ENCODE measurements around the gene CRLF1.
"Not testable (repeated sequence)": the region's sequence is repeated elsewhere in the genome, so short reads cannot be mapped to it uniquely, and the experiment has no call there.

CRLF1 gene

GRCh38 chr19:18605546-18606280 lies 886 bp downstream of the CRLF1 start:
- Mint-ChIP-seq H3K27ac (no peak overlapping the region), H3K4me3 (peak overlapping the region; percentile 30), H3K36me3 (no peaks in the 10 kb centered on the region), H3K4me1 (peaks cover 21% of the 10 kb centered on the region), H3K9me3 (no peaks in the 10 kb centered on the region)
- DNase-seq (ENCODE audit: low spot score in 2 of 2) (no peak), ATAC-seq (peak; percentile 12)

GRCh38 chr19:18605196-18605545 lies 1.4 kb downstream of the CRLF1 start:
- Mint-ChIP-seq H3K9me3 (no peaks in the 10 kb centered on the region), H3K4me1 (peaks cover 21% of the 10 kb centered on the region), H3K27ac (no peak overlapping the region), H3K36me3 (no peaks in the 10 kb centered on the region), H3K4me3 (peak overlapping the region; percentile 30)
- no peak for ATAC-seq
- DNase-seq (ENCODE audit: low spot score in 2 of 2): no peak

GRCh38 chr19:18604820-18605159 lies 1.8 kb downstream of the CRLF1 start:
- Mint-ChIP-seq H3K27ac (no peak overlapping the region), H3K36me3 (no peaks in the 10 kb centered on the region), H3K4me3 (no peak overlapping the region), H3K9me3 (no peaks in the 10 kb centered on the region), H3K4me1 (peaks cover 21% of the 10 kb centered on the region)
- ATAC-seq (no peak), DNase-seq (ENCODE audit: low spot score in 2 of 2) (no peak)

GRCh38 chr19:18603958-18604819 lies 2.4 kb downstream of the CRLF1 start:
- DNase-seq (ENCODE audit: low spot score in 2 of 2) (no peak), ATAC-seq (no peak)
- H3K4me1 Mint-ChIP-seq: peaks cover 21% of the 10 kb centered on the region
- no peak overlapping the region for H3K4me3 Mint-ChIP-seq
- H3K9me3 Mint-ChIP-seq: no peaks in the 10 kb centered on the region
- no peak overlapping the region for H3K27ac Mint-ChIP-seq
- no peaks in the 10 kb centered on the region for H3K36me3 Mint-ChIP-seq

GRCh38 chr19:18603255-18603957 lies 3.2 kb downstream of the CRLF1 start:
- H3K27ac Mint-ChIP-seq: no peak overlapping the region
- peaks cover 21% of the 10 kb centered on the region for H3K4me1 Mint-ChIP-seq
- no peaks in the 10 kb centered on the region for H3K36me3 Mint-ChIP-seq
- H3K9me3 Mint-ChIP-seq: no peaks in the 10 kb centered on the region
- H3K4me3 Mint-ChIP-seq: no peak overlapping the region
- DNase-seq (ENCODE audit: low spot score in 2 of 2): no peak
- peak; percentile 55 for ATAC-seq

GRCh38 chr19:18601875-18602274 lies 4.7 kb downstream of the CRLF1 start:
- Mint-ChIP-seq H3K27ac (no peak overlapping the region), H3K4me1 (peaks cover 13% of the 10 kb centered on the region), H3K9me3 (no peaks in the 10 kb centered on the region), H3K4me3 (no peak overlapping the region), H3K36me3 (no peaks in the 10 kb centered on the region)
- ATAC-seq (no peak), DNase-seq (ENCODE audit: low spot score in 2 of 2) (no peak)

- not testable (repeated sequence) for DNase-seq (ENCODE audit: low spot score in 2 of 2); H3K4me3 Mint-ChIP-seq; H3K27ac Mint-ChIP-seq; H3K9me3 Mint-ChIP-seq; H3K36me3 Mint-ChIP-seq; ATAC-seq
- peaks cover 13% of the 10 kb centered on the region for H3K4me1 Mint-ChIP-seq
Measured at GRCh38 chr19:18600692-18601397, 5.8 kb downstream of the CRLF1 start.

- Mint-ChIP-seq H3K4me3 (no peak overlapping the region), H3K27ac (no peak overlapping the region), H3K36me3 (no peaks in the 10 kb centered on the region), H3K9me3 (no peaks in the 10 kb centered on the region), H3K4me1 (peaks cover 18% of the 10 kb centered on the region)
- DNase-seq (ENCODE audit: low spot score in 2 of 2): no peak
- ATAC-seq: no peak
Measured at GRCh38 chr19:18599485-18599884, 7.1 kb downstream of the CRLF1 start.

- Mint-ChIP-seq H3K36me3 (no peaks in the 10 kb centered on the region), H3K4me3 (no peak overlapping the region), H3K27ac (no peak overlapping the region), H3K4me1 (peaks cover 27% of the 10 kb centered on the region), H3K9me3 (no peaks in the 10 kb centered on the region)
- DNase-seq (ENCODE audit: low spot score in 2 of 2): no peak
- ATAC-seq: no peak
Measured at GRCh38 chr19:18597809-18598660, 8.6 kb downstream of the CRLF1 start.

GRCh38 chr19:18596752-18597157 lies 9.8 kb downstream of the CRLF1 start:
- DNase-seq (ENCODE audit: low spot score in 2 of 2): no peak
- Mint-ChIP-seq H3K4me1 (peaks cover 24% of the 10 kb centered on the region), H3K27ac (no peak overlapping the region), H3K36me3 (peaks cover 5% of the 10 kb centered on the region), H3K9me3 (no peaks in the 10 kb centered on the region), H3K4me3 (no peak overlapping the region)
- ATAC-seq: peak; percentile 4

- H3K36me3 Mint-ChIP-seq: peaks cover 18% of the 10 kb centered on the region
- DNase-seq (ENCODE audit: low spot score in 2 of 2): no peak
Measured at GRCh38 chr19:18595475-18595874, 11.1 kb downstream of the CRLF1 start.

GRCh38 chr19:18594824-18595373 lies 11.7 kb downstream of the CRLF1 start:
- DNase-seq (ENCODE audit: low spot score in 2 of 2): no peak

More at GRCh38 chr19:18595475-18595874, 11.1 kb downstream of the CRLF1 start:
- Mint-ChIP-seq H3K4me3 (peak overlapping the region; percentile 74), H3K9me3 (no peaks in the 10 kb centered on the region), H3K4me1 (peaks cover 28% of the 10 kb centered on the region), H3K27ac (no peak overlapping the region)
- ATAC-seq: no peak

GRCh38 chr19:18594096-18594823 lies 12.3 kb downstream of the CRLF1 start:
- H3K27ac Mint-ChIP-seq: peak overlapping the region; percentile 86
- peak overlapping the region; percentile 74 for H3K4me3 Mint-ChIP-seq
- ATAC-seq: peak; percentile 75
- peaks cover 39% of the 10 kb centered on the region for H3K4me1 Mint-ChIP-seq
- no peaks in the 10 kb centered on the region for H3K9me3 Mint-ChIP-seq
- peaks cover 30% of the 10 kb centered on the region for H3K36me3 Mint-ChIP-seq
- peak; percentile 79 to 86 for DNase-seq (ENCODE audit: low spot score in 2 of 2)

More at GRCh38 chr19:18594824-18595373, 11.7 kb downstream of the CRLF1 start:
- H3K27ac Mint-ChIP-seq: peak overlapping the region; percentile 86
- ATAC-seq: no peak
- peaks cover 24% of the 10 kb centered on the region for H3K36me3 Mint-ChIP-seq
- peaks cover 34% of the 10 kb centered on the region for H3K4me1 Mint-ChIP-seq
- H3K4me3 Mint-ChIP-seq: peak overlapping the region; percentile 74
- no peaks in the 10 kb centered on the region for H3K9me3 Mint-ChIP-seq

All from stimulated activated effector memory CD8-positive, alpha-beta T cell treated with anti-CD3 and anti-CD28 coated beads, Interleukin-12 subunit alpha, Interleukin-12 subunit beta, amount 100 ng/mL, for 72 hours (primary cell).